Transverse colon (tissue), 3 donors: ENCODE measurements around the gene BLM.

Experiments
- CTCF ChIP-seq, 5 experiments: fragments of 200-600 bp in 3 of 5; fragments of 450-650 bp in 2 of 5; sonication (generic) in 3 of 5; IDR thresholded peaks; 1 replicate in 2 of 5; 2 replicates in 3 of 5; pipeline ENCODE4 v1.5.1; 2016 to 2017; ENCODE audit warnings: antibody characterized with exemption in 5 of 5, inconsistent platforms in 3 of 5, mild to moderate bottlenecking in 2 of 5, moderate library complexity in 1 of 5
- EP300 ChIP-seq: sonication (generic); formaldehyde crosslinking; IDR thresholded peaks from one replicate; pipeline ENCODE4 v1.6.1; 2017; ENCODE audit warnings: antibody characterized with exemption, low read depth
- POLR2A ChIP-seq: fragments of 450-650 bp; IDR thresholded peaks from one replicate; pipeline ENCODE4 v1.6.1; 2016; ENCODE audit warnings: antibody characterized with exemption, mild to moderate bottlenecking, moderate library complexity

- TF ChIP-seq CTCF (IDR thresholded peaks at IDR 0.05): no peak
- no peak for TF ChIP-seq EP300
- no peak for TF ChIP-seq POLR2A
Observed at GRCh38 chr15:90705212-90705611, 11.9 kb upstream of the BLM start.
